Neural progenitor cell (in vitro differentiated cells): ENCODE data around the gene CRLF3.

ENCODE experiments used
- CTCF ChIP-seq: fragments of 200-600 bp; sonication (generic); IDR thresholded peaks from 2 replicates; pipeline ENCODE4 v1.5.1; 2017; ENCODE audit warnings: antibody characterized with exemption, mild to moderate bottlenecking
- EZH2 ChIP-seq: fragments of 200-600 bp; sonication (generic); IDR thresholded peaks from 2 replicates; pipeline ENCODE4 v1.6.1; 2017; ENCODE audit warnings: antibody characterized with exemption, mild to moderate bottlenecking, moderate library complexity
- EZH2phosphoT487 ChIP-seq: fragments of 200-600 bp; sonication (generic); IDR thresholded peaks from 2 replicates; pipeline ENCODE4 v1.6.1; 2017; ENCODE audit warnings: antibody characterized with exemption

- TF ChIP-seq CTCF (no peak), EZH2 (no peak), EZH2phosphoT487 (no peak)
These were observed 34.2 kb downstream of the CRLF3 start for GRCh38 chr17:30790279-30790678.
